HG02571 (cell line): ENCODE measurements around the gene B4GALT5.
"Not testable (repeated sequence)": the region's sequence is repeated elsewhere in the genome, so short reads cannot be mapped to it uniquely, and the experiment has no call there.

Source experiments
- ATAC-seq: cut with Tn5 transposase; IDR thresholded peaks from one replicate; pipeline ENCODE4 v1.9.1; 2021; ENCODE audit warnings: mild to moderate bottlenecking, moderate library complexity; ENCODE audit not compliant: unreplicated experiment

B4GALT5 gene

DNA sequence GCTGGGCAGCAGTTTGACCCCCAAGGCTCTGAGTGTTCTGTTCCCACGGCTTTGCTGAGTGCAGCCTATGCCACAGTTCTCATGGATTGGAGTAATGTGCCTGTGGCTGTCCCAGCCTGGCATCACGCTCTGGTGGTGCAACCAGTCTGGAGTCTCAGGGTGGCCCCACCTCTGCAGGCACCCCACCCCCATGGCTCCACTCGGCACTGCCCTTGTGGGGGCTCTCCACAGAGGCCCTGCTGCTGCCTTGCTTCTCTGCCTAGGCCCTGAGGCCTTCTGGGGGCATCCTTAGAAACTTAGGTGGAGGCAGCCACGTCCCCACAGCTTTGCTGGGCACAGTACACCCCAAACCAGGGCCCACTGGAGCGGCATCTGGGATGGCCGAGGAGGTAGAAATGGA, 25.4 kb upstream of the B4GALT5 start:
- ATAC-seq, result no peak

DNA sequence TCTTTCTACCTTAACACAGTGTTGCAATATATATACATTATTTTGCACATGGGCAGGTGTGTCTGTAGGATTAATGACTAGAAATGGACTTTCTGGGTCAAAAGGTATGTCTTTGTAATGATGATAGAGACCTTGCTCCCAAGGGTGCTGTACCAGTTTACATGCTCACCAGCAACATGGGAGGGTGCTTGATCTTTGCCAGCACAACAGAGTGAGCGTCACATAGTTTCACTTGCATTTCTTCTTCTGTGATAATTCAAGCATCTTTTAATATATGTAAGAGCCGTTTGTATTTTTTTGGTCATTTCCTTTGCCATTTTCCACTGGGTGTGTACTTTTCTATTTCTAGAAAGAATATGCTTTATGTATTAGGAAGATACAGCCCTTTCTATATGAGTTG, 23.6 kb upstream of the B4GALT5 start:
- ATAC-seq, result no peak

DNA sequence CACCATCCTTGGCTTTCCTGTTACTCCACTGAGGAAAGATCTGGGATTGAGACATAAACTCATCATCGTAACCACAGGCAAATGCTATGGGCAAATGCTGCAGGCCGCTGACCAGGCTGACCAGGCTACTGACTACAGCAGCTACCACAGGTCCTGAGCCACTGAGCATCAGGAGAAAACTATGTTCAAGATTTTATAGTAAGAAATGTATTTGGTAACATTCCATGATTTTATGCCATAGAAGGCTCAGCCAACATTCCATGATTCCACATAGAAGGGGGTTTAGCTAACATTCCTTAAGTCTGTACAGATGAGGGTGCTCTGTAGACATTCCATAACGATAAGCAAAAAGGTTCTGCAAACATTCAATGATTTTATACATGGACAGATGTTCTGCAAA, 16.1 kb upstream of the B4GALT5 start:
- no peak for ATAC-seq

DNA sequence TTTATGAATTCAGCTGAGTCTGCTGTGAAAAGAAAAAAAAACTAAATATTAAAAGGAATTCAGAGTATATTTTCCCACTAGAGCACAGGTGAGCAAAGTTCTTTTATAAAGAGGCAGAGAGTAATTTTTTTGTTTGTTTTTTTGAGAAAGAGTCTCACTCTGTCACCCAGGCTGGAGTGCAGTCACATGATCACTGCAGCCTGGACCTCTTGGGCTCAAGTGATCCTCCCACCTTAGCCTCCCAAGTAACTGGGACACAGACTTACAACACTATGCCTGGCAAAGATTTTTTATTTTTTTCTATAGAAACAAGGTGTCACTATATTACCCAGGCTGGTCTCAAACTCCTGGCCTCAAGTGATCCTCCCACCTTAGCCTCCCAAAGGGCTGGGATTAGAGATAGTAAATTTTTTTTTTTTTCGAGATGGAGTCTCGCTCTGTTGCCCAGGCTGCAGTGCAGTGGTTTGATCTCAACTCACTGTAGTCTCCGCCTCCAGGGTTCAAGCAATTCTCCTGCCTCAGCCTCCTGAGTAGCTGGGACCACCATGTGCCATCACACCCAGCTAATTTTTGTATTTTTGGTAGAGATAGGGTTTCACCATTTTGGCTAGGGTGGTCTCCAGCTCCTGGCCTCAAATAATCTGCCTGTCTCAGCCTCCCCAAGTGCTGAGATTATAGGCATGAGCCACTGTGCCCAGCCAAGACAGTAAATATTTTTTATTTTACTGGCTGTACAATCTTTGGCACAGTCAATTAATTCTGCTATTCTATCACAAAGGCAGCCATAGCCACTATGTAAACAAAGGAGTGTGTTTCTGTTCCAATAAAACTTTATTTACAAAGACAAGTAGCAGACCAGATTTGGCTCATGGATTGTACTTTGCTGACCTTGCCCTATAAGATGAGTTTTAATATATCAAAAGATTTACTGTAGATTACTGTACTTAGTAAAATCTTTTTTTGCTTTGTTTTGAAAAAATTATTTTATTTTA, 14.5 kb upstream of the B4GALT5 start:
- no peak for ATAC-seq

DNA sequence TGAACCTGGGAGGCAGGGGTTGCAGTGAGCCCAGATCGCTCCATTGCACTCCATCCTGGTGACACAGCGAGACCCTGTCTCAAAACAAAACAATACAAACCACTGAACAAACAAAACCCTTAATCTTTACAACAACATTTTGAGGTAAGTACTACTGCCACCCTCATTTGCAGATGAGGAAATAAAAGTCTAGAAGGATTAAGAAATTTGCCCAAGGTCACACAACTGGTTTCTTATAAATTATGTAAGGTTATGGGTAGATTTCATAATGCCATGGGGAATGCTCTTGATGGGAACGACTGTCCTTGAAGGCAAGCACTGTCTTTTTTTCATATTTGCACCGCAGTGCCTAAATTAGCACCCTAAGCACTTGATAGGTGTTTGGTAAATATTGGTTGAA, 13.8 kb upstream of the B4GALT5 start:
- no peak for ATAC-seq

DNA sequence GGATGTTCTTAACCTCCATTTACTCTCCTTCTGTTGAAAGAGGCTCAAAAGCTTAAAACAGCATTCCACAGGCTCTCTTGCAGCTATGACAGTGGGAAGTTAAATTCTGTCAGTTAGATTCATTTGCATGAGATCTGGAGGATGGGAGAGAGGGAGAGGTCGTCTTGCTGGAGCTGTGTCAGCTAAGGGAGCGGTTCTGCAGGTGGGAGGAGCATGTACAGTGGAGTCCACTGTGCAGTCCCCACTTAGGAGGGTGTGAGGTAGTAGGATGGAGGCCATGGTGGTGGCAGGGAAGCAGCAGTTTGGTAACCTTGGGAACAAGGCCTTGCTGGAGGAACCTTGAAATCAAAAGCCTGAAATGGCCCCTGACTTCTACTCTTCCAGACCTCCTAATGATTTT, 12.0 kb upstream of the B4GALT5 start:
- ATAC-seq, result no peak

DNA sequence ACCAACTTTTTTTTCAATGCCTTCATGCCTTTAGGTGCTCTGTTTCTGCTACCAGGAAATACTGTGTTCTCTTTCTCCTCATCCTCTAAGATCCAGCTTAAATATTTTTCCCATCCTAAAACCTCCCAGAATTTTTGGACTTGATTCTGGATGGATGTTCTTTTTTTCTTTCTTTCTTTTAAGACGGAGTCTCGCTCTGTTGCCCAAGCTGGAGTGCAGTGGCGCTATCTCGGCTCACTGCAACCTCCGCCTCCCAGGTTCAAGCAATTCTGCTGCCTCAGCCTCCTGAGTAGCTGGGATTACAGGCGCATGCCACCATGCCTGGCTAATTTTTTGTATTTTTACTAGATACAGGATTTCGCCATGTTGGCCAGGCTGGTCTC, 11.5 kb upstream of the B4GALT5 start:
- ATAC-seq, result not testable (repeated sequence)

DNA sequence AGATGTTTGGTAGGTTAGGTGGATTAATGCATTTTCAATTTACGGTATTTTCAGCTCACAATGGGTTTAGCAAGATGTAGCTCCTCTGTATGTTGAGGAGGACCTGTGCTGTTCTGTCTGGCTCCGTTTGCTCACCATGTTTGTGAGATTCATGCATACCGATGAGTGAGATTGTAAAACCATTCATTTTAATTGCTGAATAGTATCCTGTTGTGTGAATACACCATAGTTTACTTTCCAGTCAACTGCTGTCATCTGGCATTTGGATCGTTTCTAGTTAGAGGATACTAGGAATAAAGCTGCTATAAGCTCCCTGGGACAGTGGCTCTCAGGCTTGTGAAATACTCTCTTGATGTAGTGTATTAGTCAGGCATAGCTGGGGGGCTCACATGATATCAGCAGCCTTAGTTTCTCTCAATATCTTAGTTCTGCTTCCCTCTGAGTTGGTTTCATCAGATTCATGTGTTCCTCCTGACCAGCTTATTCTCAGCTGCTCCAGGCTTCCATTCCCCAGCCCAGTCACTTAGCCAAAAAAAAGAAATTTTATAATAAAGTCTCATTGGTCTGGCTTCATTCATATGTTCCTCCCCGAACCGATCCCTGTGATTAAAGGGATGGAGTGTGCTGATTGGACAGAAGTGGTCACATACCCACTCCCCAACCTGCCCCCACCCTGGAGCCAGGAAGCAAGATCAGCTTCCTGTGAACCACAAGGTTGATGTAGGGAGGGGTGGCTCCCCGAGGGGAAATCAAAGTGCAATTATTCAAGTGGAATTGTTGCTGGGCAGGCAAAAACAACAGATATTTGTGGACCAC, 10.9 kb upstream of the B4GALT5 start:
- ATAC-seq, result no peak

DNA sequence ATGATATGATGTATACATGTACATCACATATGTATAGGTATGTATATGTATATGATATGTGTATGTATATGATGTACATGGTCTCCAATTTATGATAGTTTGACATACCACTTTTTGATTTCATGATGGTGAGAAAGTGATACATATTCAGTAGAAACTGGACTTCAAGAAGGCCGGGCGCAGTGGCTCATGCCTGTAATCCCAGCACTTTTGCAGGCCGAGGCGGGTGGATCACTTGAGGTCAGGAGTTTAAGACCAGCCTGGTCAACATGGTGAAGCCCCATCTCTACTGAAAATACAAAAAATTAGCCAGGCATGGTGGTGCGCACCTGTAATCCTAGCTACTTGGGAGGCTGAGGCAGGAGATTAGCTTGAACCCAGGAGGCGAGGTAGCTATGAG, 10.1 kb upstream of the B4GALT5 start:
- not testable (repeated sequence) for ATAC-seq

DNA sequence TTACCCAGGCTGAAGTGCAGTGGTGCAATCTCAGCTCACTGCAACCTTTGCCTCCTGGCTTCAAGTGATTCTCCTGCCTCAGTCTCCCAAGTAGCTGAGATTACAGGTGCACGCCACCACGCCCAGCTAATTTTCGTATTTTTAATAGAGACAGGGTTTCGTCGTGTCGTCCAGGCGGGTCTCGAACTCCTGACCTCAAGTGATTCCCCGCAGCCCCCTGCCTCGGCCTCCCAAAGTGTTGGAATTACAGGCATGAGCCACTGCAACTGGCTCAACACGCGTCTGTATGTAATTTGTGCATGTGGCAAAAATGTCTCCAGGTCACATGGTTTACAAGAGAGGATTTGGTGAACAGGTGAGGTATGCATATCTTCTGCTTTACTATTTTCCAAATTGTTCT, 7.6 kb upstream of the B4GALT5 start:
- ATAC-seq, result not testable (repeated sequence)

DNA sequence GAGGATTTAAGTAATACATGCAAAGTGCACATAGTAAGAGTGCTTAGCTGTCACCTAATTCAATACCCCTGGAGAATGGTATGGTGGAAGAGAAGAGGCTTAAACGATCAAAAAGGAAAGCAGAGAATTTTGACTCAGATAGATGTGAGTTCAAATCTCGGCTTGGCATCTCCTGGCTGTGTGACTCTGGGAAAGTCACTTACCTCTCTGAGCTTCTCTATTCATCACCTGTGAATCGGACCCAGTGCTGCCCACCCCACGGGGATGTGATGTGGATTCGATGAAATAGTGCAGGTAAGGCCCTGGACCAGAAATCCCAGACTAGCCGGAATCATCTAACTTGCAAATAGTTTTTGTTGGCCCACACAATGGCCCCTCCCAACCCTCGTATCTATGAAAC, 1.8 kb upstream of the B4GALT5 start:
- no peak for ATAC-seq

DNA sequence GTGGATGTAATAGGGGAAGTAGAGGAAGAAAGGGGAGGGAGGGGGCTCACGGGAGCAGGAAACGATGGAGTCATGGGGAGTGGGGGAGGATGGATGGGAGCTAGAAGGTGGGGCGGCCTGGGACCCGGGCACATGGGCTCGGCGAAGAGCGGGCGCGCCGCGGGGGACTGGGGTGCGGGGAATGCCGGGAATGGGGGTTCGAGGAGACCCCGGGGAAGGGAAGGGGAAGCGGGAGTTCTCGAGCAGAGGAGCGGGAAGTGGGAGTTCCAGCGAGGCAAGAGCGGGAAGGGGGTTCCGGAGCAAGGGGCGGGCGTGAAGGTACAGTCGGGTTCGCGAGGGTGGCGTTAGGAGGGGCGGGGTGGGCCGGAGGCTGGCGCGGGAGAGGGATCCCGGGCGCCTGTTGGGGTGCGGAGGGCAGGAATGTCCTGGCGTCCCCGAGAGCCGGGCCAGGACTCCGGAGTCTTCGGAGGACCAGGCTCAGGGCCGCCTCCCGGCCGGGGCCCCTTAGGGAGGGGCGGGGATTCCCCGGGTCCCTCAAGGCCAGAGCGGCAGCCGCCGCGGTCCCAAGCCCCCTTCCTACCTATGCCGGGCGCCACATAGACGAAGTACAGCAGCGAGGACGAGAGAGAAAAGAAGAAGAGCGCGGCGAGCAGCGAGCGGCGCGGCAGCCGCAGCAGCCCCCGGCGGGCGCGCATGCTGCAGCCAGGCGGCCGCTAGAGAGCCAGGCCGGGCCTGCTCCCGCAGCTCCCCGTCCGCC, 504 bp downstream of the B4GALT5 start:
- peak; percentile 52 for ATAC-seq

DNA sequence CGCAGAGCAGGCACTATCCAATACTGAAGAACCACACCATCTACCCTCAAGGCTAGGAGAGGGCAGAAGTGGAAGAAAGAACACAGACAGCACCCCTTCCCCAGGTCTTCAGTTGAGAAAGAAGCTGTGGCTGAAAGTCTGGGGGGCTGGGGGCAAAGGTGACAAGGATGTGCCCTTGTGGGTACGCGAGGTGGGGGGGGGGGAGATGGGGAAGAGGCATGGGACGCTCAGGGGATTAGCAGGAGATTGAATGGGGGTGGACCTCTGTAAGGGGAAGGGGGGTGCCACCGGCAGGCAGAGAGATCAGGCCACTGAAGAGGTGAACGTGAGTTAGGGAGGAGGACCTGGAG, 1.1 kb downstream of the B4GALT5 start:
- ATAC-seq, result no peak

DNA sequence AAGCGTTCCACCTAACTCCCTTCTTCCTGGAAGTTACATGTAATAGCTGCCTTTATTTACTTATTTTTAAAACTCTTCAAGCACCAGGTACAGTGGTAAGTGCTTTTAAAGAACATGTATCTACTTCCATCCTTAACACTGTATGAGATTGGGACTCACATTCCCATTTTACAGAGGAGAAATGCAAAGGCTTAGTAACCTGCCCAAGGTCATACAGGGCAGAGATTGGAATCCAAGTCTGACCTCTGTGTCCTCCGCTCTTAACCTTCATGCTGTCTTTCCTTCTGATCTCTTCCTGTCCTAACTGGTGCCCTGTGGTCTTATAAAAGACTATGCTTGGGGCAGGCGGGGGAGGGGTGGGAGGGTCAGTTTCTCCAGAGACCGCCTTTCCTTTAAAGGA, 1.6 kb downstream of the B4GALT5 start:
- no peak for ATAC-seq

DNA sequence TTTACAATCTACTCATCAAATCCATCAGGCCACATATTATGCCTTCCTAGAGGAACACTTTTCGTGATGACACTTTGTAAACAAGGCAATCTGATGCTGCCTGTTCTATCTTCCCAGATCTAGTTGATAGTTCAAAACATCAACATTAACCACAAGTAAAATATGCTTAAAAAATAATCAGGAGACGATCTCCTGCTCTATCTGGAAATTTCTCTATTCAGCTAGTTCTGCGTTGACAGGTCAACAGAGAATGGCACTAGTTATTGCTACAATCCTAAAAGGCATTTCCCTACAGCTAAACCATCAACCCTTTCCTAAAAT, 2.1 kb downstream of the B4GALT5 start:
- no peak for ATAC-seq

DNA sequence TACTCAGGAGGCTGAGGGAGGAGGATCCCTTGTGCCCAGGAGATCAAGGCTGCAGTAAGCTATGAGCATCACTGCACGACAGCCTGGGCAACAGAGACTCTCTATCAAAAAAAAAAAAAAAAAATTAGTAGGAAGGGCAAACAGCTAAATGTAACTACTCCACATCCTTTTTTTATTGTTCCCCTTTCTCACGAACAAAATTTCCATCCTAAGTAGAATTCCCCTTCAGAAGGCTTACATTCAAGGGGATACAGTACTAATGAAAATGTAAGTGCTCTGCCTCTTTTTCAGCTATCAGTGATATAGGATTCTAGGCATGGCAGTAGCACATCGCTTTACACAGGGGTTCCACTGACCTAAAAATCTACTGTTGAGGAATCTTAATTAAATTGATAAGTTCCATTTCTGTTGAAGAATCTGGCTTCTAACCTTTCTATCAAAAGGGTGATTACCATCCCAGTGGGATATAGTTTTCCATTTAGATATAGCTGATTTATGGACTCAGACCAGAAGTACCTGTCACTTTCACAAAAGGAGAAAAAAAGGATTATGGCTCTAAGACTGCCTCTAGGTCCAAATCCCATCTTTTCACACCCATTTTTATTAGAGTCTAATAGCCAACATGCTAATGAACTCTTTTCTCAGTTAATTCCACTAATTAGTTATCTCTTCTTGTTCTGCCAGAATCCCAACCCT, 2.6 kb downstream of the B4GALT5 start:
- no peak for ATAC-seq

DNA sequence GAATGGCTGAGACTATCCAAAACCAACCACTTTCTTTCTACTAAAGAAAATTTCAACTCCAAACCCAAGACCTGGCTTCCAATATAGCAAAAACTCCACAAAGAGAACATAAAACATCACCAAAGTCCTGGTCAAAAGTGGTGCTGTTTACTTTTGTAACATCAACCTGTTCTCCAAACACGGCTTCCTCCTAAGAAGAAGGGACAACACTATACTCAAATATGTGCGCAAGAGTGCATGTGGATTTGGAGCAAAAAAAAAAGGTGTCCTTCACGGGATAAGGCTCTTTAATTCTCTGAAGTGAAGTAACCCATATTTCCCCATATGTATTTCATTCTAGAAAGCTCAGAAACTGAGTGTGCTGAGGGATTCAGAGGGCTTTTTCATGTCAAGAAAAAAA, 6.6 kb downstream of the B4GALT5 start:
- no peak for ATAC-seq

DNA sequence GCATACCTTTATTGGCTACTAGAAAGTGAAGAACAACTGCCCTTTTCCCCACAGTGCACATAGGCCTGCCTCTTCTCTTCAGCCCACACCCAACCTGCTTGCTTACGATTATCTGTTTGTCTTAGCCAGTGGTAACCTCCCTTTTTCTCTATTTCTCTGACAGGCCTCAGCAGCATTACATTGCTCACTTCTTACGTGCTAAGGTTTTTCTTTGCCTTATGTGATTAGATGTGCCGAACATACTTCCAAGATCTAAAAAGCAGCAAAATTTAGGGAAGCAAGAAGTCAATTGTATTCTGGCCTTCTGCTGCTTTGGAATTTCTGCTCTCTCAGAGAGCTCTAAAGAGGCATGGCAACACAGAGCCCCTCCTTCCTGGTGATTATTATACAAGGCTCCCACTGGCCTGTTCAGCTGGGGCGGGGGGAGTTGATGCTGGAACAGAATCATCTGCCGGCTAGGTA, 7.0 kb downstream of the B4GALT5 start:
- no peak for ATAC-seq

DNA sequence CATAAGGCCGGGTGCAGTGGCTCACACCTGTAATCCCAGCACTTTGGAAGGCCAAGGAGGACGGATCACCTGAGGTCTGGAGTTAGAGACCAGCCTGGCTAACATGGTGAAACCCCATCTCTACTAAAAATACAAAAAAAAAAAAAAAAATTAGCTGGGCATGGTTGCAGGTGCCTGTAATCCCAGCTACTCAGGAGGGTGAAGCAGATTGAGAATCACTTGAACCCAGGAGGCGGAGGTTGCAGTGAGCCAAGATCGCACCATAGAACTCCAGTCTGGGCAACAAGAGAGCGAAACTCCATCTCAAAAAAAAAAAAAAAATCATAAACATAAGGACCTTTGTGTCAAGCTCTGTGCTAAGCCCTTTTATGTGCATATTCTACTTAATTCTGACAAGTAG, 7.8 kb downstream of the B4GALT5 start:
- ATAC-seq, result not testable (repeated sequence)

DNA sequence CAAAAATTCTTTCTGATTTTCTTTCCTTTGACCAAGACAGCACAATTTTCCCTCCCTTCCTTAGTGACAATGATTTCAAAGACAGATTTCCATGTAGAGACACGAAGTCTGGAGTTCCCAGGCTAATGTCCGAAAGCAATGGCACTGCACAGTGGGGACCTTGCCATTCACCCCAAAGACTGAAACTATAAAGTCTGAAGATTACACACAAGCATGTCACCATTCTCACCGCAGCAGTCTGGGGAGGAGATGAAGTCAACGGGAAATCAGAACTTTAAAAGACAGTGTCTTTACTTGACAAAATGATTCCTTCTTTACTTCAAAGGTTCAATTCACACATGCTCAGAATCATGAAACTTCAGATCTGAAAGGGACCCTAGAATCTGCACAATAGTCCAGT, 8.3 kb downstream of the B4GALT5 start:
- no peak for ATAC-seq

DNA sequence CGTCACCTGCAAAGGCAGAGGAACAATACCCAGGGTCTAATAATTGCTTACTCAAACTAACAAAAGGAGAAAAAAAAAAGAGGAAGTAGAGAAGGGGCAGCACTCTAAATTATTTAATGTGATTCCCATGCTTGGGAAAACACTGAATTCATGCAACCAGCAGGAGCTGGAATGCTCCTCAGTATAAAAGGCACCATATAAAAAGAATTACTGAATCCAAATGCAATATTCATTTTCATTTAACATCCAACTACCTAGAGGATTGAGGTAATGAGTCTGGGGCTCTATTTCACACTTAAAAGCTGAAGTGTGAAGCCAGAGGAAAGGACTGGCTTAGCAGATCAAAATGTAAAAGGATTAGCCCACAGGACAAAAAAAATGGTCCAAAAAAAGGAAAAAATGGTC, 8.7 kb downstream of the B4GALT5 start:
- no peak for ATAC-seq
